ENCODE results near the gene BCL2.

The BCL2 gene

DNA sequence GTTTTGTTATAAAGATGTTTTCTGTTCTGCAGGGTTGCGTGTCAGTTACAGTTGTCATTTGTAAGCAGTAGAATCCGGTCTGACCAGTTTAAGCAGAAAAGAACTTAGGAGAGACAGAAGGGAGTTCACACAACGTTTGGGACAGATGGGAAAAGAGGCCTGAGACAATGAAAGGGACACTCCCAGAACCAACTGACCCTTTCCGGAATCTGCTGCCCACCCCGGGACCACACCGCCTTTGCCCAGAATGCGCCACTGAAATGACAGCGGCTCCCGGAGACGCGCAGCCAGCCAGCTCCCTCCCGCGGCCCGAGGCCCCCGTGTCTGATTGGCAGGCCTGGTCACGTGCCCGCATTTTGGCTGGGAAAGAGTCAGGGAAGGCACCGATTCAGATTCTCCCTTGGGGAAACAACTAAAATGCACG, 244.6 kb downstream of the BCL2 start:
- DNase-seq = peak; percentile 81

GRCh38 chr18:63073481-63073880, 246.1 kb downstream of the BCL2 start:
- DNase-seq = peak; percentile 13

Data from stimulated activated CD4-positive, alpha-beta T cell treated with anti-CD3 and anti-CD28 coated beads, Interleukin-15, amount 100 ng/mL, for 24 hours (primary cell).